ENCODE measurements around the gene TBC1D19.

- TF ChIP-seq, protein P1, sequence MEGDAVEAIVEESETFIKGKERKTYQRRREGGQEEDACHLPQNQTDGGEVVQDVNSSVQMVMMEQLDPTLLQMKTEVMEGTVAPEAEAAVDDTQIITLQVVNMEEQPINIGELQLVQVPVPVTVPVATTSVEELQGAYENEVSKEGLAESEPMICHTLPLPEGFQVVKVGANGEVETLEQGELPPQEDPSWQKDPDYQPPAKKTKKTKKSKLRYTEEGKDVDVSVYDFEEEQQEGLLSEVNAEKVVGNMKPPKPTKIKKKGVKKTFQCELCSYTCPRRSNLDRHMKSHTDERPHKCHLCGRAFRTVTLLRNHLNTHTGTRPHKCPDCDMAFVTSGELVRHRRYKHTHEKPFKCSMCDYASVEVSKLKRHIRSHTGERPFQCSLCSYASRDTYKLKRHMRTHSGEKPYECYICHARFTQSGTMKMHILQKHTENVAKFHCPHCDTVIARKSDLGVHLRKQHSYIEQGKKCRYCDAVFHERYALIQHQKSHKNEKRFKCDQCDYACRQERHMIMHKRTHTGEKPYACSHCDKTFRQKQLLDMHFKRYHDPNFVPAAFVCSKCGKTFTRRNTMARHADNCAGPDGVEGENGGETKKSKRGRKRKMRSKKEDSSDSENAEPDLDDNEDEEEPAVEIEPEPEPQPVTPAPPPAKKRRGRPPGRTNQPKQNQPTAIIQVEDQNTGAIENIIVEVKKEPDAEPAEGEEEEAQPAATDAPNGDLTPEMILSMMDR (IDR thresholded peaks at IDR 0.05; ENCODE audit: low read depth, low read length, poor library complexity, severe bottlenecking) = no peak
- TF ChIP-seq EZH2phosphoT487 (IDR thresholded peaks at IDR 0.05; ENCODE audit: borderline replicate concordance, low read length) = no peak
Observed at GRCh38 chr4:26793735-26794134, 209.9 kb downstream of the TBC1D19 start.

Data from DOHH2 (cell line).